GM10248 (cell line): ENCODE measurements around the gene PDLIM1.

Experiments used
- CTCF ChIA-PET: fragments of 300-600 bp; sonication (Branson Sonifier 250); formaldehyde crosslinking; extraction: SDS; loops from one replicate; lab custom pipeline; 2021; ENCODE audit warnings: antibody characterized with exemption; lab: Yijun Ruan, JAX
- POLR2A ChIA-PET: fragments of 350-650 bp; sonication (Branson Sonifier 250); formaldehyde crosslinking; extraction: SDS; loops from one replicate; lab custom pipeline; 2020; ENCODE audit warnings: antibody characterized with exemption; lab: Yijun Ruan, JAX
- DNase-seq: peaks from one replicate; pipeline ENCODE4 v3.0.0; 2012; ENCODE audit errors: extremely low spot score
- CTCF ChIP-seq: IDR thresholded peaks from 2 replicates; pipeline ENCODE4 v1.5.1; 2012; ENCODE audit warnings: mild to moderate bottlenecking, low read depth; ENCODE audit errors: extremely low read depth, missing control alignments, control extremely low read depth

Gene PDLIM1, protein sequence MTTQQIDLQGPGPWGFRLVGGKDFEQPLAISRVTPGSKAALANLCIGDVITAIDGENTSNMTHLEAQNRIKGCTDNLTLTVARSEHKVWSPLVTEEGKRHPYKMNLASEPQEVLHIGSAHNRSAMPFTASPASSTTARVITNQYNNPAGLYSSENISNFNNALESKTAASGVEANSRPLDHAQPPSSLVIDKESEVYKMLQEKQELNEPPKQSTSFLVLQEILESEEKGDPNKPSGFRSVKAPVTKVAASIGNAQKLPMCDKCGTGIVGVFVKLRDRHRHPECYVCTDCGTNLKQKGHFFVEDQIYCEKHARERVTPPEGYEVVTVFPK

DNA sequence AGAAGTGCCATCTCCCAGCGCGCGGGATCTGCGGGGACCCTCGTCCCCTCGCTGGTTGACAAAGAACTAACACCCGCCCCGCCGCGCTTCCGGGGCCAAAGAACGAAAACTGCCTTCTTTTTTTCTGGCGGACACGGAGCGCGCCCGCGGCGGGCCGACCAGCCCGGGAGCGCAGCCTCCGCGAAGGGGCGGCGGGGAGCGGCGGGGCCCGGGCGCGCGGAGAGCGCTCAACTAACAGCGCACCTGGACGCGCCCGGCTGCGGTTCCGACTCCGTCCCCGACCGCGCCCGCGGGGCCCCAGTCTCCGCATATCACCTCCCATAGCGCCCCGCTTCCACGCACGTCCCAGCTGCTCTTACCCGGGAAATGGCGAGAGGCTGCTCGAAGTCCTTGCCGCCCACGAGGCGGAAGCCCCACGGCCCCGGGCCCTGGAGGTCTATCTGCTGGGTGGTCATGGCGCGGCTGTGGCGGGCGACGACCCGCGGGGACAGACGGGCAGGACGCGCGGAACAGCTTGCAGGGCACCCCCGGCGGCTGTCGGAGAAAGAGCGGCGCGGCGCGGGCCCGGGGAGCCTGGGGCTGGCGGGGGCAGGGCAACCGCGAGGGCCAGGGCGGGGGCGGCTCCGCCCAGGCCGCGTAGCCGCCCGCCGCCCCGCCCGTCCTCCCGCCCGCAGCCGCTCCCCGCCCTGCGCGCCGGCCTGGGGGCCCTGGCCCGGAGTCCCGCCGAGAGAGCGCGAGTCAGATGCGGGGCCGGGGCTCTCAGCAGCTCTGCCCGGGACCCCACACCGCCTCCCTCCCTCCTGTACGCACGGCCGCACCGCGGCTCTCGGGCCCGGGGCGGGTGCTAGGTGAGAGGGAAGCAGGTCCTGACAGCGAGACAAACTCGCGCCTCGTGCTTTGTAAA, at the start of gene PDLIM1:
Gene PDLIM1, minus strand, starts transcription at position 543 of the 904 bp plus-strand sequence. Its CDS starts 88 bp downstream, at position 455.
- TF ChIP-seq CTCF, result peak; percentile 33
- POLR2A ChIA-PET, result no interaction called here
- CTCF ChIA-PET, result interaction anchor here (1.2 to 1.6 kb wide), 2 partner anchors 12 to 44 kb away, joined by 4 to 6 read pairs; no protein-coding TSS in a partner anchor
- peak; percentile 89 for DNase-seq

GRCh38 chr10:95339863-95340262, 49.1 kb upstream of the PDLIM1 start:
- POLR2A ChIA-PET, result no interaction called here

GRCh38 chr10:95337423-95338160, 46.8 kb upstream of the PDLIM1 start:
- no peak for DNase-seq
- ChIA-PET CTCF (interaction anchor here (1.1 to 1.5 kb wide), 2 partner anchors 25 to 27 kb away, joined by 3 read pairs; no protein-coding TSS in a partner anchor), POLR2A (no interaction called here)
- TF ChIP-seq CTCF, result no peak

More at GRCh38 chr10:95339863-95340262, 49.1 kb upstream of the PDLIM1 start:
- TF ChIP-seq CTCF, result no peak
- no peak for DNase-seq
- CTCF ChIA-PET, result interaction anchor here (0.7 to 2.0 kb wide), 9 partner anchors 12 to 624 kb away, joined by 3 to 7 read pairs (median 4); no protein-coding TSS in a partner anchor

DNA sequence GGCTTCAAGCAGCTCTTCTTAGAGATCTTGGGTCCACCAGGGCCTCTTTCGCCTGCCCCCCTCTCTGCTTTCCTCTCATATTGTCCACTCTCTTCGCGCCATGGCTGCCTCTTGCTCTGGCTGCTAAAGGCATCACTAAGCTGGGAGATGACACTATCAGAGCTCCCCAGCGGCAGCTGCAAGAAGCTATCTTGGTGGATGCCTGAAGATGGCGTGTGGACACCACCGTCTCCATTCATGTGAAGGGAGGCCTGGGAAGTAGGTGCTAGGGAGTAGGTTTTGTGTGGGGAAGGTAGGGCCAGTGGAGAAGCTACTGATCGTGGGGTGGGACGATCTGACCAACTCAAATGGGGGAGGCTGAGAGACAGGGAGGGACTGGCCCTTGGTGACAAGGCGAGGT, 45.9 kb upstream of the PDLIM1 start:
- ChIA-PET POLR2A (no interaction called here), CTCF (interaction anchor here (1.5 to 1.9 kb wide), 2 partner anchors 26 to 28 kb away, joined by 3 to 9 read pairs; no protein-coding TSS in a partner anchor)
- no peak for DNase-seq
- TF ChIP-seq CTCF, result no peak

- CTCF ChIA-PET, result interaction anchor here (1.5 to 1.9 kb wide), 2 partner anchors 27 to 28 kb away, joined by 3 to 9 read pairs; no protein-coding TSS in a partner anchor
- no peak for TF ChIP-seq CTCF
- DNase-seq, result no peak
- POLR2A ChIA-PET, result no interaction called here
These were observed 45.3 kb upstream of the PDLIM1 start for GRCh38 chr10:95335933-95336699.
